22Rv1 (cell line): ENCODE results near the gene MBD2.

Experiments used
- ZFX ChIP-seq: fragments of 450-650 bp; IDR thresholded peaks from 2 replicates; pipeline ENCODE4 v1.6.1; 2017; ENCODE audit warnings: antibody characterized with exemption, borderline replicate concordance
- TF ChIP-seq, protein P1 (sequence below): fragments of 450-650 bp; IDR thresholded peaks from 2 replicates; pipeline ENCODE4 v1.5.1; 2017; ENCODE audit warnings: mild to moderate bottlenecking

DNA sequence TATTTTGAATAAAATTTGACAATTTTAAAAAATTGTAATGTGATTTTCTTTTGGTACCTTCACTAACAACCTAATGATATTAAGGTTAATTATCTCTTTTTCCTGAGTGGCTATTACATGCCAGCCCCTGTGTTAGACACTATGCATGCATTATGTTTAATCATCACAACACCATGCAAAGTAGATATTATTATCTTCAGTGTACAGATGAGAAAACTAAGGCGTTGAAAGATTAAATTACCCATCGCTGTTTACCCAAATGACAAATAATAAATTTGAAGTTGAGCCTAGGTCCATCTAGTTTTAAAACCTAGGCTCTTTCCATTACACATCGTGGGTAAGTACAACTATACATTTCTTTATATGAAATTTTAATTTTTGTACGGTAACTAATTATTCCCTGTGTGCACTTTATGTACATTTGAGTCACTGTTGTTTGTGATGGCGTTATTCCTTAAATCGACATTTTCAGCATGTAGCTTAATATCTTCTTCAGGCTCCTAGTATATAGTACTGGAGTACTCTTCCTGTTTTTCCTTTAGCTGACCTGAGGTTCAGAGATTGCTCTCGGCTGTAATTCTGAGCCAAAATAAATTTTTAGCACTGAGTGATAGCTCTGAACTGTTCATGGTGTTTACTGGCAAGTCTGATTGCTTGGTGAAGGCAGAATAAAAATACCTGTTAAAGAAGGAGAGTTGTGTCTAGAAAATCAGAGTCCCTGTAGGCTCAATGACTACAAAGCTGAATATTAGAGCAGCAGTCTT is 13.9 kb upstream of the MBD2 start:
- TF ChIP-seq, protein P1, sequence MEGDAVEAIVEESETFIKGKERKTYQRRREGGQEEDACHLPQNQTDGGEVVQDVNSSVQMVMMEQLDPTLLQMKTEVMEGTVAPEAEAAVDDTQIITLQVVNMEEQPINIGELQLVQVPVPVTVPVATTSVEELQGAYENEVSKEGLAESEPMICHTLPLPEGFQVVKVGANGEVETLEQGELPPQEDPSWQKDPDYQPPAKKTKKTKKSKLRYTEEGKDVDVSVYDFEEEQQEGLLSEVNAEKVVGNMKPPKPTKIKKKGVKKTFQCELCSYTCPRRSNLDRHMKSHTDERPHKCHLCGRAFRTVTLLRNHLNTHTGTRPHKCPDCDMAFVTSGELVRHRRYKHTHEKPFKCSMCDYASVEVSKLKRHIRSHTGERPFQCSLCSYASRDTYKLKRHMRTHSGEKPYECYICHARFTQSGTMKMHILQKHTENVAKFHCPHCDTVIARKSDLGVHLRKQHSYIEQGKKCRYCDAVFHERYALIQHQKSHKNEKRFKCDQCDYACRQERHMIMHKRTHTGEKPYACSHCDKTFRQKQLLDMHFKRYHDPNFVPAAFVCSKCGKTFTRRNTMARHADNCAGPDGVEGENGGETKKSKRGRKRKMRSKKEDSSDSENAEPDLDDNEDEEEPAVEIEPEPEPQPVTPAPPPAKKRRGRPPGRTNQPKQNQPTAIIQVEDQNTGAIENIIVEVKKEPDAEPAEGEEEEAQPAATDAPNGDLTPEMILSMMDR: no peak
- TF ChIP-seq ZFX: no peak
